GM19035 (cell line): Measurements from ENCODE around the gene NEDD4L.

Source experiments
- ATAC-seq: cut with Tn5 transposase; IDR thresholded peaks from one replicate; pipeline ENCODE4 v1.9.1; 2021; ENCODE audit not compliant: unreplicated experiment

NEDD4L gene

GRCh38 chr18:58391231-58391825 is 347.3 kb downstream of the NEDD4L start:
- no peak for ATAC-seq

- no peak for ATAC-seq
Measured at GRCh38 chr18:58391932-58392323, 347.9 kb downstream of the NEDD4L start.

DNA sequence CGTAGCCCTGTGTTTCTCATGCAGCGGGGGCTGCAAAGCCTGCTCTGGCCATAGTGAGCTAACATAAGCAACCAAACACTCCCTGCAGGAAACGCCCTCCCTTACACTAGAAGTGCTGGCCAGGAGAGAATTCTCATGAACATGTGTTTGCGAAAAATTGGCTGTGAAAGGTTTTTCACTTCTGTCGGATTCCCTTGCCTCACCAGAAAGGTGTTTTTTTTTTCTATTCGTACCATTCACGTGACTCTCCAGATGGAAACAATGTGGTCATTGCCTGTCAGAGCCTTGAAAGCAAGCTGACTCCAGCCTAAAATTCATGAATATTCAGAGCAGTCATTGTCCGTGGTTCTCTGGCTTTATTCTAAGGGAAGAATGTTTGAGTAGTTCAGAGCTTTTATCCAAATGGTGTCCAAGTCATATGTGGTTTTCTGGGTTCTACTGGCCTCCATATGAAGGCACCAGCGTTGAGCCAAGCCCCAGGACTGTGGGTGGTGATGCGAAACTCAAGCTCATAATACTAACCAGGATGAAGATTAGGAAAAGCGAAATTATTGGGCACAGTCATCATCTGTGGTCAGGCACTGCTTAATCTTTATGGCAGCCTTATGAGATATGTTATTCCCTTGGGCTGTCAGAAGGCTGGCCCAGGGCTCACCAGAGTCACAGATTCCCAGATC is 348.4 kb downstream of the NEDD4L start:
- no peak for ATAC-seq

DNA sequence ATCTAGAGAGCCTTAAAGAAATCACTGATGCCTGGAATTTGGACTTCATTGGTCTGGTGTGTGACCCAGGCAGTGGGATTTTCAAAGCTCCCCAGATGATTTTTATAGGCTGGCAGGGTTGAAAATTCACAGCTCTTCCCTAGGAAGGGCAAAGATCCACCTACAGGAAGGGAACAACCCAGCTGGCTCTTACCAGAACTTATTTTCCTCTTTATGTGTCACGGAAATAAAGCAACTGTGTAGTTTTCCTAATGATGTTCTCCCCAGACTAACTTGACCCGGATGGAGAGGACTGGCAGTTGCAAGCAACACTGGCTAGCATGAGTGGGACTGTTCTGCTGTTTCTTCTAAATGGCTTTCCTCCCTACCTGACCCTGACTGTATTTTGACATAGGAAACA is 349.3 kb downstream of the NEDD4L start:
- ATAC-seq: no peak

DNA sequence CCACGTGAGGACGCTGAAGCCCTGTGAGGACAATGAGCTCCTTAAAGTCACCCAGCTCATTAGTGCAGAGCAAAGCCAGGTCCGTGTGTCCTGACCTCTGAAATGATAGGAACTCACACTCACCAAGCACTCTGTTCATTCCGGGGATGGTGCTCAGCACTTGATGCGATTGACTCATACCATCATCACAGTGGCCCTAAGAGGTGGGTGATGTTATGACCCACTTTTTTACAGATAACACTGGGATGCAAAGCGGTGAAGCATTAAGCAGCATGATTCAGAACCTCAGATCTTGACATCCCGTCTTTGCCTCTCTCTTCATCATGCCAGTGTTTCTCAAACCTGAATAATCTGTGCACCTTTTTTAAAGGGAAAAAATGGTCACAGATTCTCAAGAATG is 350.0 kb downstream of the NEDD4L start:
- no peak for ATAC-seq

GRCh38 chr18:58394602-58395425 is 350.8 kb downstream of the NEDD4L start:
- no peak for ATAC-seq

DNA sequence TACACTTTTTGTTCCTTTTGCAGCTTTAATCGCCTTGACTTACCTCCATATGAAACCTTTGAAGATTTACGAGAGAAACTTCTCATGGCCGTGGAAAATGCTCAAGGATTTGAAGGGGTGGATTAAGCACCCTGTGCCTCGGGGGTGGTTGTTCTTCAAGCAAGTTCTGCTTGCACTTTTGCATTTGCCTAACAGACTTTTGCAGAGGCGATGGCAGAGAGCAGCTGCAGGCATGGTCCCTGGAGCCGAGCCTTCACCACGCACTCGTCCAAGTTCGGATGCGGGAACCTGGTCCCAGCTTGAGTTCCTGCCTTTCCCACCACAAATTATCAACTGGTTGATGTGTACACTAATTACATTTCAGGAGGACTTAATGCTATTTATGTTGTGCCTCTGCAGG is 352.1 kb downstream of the NEDD4L start:
- ATAC-seq: no peak

- ATAC-seq: no peak
Measured at GRCh38 chr18:58396966-58397365, 352.9 kb downstream of the NEDD4L start.

DNA sequence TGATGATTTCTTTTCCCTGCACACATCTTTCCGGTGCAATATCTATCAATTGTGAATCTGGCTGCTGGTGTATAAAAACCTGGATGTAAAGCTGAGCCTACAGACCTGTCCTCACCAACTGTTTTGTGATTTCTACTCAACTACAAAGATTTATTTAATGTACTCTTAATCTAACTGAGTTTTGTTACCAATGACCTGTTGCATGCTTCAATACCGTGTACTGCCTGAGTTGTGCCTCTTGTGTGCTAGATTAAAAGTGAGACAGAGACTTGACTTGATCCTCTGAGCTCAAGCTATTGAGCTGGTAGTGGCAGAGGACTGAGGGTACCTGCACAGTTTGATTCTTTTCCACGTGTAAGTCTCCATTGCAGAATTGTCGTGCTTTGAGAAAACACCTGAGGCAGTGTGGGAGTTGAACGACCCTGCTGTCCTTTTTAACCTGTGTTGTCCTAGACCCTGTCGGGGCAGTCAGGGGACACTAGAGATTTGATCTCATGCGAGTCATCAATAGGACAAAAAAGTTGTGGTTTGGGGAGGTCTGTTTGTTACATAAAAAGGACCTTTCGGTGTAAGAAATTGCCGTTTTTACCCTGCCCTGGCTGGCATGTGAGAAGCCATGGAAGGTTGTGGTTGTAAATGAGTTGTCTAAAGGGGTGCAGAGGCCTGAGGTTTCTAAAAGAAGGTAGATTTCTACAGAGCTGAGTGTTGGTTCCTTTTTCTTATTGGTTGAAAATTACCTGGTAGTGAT is 353.5 kb downstream of the NEDD4L start:
- no peak for ATAC-seq

DNA sequence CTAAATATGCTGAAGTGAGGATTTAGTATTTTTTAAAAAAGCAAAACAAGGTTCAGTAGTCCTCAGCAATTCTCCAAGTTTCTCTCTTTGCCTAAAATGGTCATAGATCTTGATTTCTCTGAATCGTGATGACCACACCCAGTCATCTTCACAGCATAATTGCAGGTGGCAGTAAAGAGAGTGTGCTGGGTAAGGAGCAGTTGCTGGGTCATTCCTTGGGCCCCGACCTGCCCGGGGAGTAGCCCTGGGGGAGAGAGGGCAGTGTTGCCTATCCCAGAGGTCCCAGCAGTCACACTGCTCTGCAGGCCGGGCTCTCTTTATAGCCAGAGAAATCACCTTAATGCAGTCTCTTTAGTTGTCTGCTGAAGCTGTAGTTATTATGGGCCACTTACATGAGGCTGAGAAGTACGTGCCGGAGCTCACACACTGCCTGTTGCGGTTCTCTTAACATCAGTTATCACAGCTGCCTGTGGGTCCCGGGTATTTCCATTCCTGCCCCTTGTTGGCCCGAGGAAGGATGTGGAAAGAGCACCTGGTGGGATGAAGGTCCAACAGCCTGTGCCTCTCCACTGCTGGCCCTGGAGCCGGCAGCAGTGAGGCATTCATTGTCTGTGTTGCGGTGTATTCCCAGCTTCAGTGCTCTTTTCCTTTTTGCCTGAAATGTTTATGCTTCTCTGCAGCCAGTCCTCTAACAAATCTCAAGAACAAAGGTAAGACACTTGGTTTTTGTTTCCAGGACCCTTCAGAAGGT is 354.8 kb downstream of the NEDD4L start:
- ATAC-seq: no peak

- no peak for ATAC-seq
Measured at GRCh38 chr18:58400331-58400870, 356.4 kb downstream of the NEDD4L start.

GRCh38 chr18:58401191-58401590 is 357.2 kb downstream of the NEDD4L start:
- no peak for ATAC-seq

GRCh38 chr18:58402247-58402646 is 358.2 kb downstream of the NEDD4L start:
- no peak for ATAC-seq

DNA sequence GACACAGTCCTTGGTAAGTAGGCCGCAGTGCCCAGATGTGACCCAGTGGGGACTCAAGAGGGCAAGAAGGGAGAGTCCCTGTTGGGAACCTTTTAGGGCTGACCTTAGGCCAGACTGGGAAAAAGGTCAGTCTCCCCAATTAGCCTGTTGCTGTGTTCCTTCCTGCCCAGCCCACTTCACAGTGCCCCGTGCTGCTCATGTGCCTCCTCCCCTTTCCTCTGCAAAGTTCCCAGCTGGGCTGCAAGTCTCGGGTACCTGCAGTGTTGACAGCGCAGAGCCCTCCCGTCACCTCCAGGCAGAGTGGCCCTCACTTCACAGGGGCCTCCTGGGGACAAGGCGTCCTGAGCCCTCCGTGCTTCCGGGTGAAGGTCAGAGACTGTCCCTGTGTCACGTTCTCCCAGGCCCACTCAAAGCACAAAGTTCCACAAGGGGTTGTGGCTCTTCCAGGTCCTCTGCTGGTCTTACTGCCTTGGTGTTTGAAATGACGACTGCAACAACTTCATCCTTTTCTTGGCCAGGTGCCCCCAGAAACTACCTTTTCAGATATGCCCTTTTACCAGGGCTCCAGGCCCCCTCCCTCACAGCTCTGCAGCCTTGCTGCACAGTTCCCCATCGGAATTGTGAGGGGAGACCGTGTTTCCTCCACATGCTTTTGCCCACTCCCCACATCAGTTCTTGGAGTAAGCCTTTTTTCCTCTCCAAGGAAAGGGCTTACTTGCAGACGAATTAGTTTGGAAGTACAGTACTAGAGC is 359.1 kb downstream of the NEDD4L start:
- no peak for ATAC-seq

DNA sequence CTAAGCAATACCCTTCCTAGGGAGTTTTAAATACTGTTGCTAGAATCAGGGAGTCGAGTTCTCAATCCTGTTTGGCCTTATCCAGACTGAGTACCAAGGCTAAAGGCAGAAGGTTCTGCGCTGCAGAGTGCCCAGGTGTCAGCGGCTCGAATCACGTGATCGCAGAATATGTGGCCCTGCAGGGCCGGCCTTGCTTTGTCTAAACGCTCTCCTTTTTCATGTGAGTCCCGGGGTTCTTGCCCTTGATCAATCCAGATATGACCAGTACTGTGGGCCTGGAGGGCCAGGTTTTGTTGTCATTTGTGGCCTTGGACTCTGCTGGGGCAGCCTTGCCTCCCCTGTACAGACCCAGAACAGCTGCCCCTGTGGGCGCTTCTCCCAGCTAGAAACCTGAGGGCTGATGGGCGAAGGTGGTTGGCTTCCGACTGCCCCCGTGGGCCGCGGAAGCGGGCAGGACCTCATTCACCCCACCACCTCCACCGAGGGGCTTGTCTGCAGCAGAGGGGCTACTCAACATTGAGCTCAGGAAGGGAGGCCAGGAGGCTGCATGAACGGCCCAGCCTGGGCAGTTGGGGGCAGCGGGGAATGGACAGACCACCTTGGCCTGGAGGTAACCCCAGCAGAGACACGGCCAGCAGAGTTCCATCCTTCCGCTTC is 359.9 kb downstream of the NEDD4L start:
- no peak for ATAC-seq

GRCh38 chr18:58405107-58405898 is 361.3 kb downstream of the NEDD4L start:
- ATAC-seq: no peak

- no peak for ATAC-seq
Measured at GRCh38 chr18:58407263-58407648, 363.2 kb downstream of the NEDD4L start.

DNA sequence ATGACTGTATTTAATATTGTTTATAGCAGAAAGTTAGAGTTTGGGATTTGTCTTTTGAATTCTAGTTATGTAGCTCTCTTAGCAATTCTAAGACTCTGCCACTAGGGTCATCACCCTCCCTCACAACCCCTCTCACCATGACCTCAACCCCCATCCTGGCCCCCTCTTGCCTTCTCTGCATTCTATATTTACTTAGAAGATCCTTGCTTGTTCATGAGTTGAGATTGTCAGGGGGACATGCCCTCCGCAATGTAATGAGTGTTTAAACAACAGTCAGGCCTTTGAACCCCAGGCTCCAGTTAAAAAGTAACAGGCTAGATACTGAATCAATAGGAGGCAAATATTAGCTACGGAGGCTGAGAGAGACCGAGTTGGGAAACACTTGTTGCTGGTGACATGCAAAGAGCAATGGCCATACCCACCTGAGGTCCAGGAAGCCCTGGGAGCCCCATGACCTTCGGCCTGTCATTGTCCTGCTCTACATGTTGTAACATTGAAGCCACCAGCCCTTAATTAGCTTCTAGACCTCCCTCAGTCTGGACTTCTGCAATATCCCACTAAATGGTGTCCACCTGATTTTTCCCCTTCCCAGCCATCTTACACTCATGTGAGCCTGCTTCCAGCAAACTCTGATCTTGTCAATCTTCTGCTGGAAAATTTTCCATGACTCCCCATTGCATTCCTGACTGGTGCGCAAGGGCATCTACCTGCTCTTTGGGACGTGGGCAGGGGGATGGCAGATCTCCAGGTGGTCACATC is 363.8 kb downstream of the NEDD4L start:
- ATAC-seq: no peak
